Measurements from ENCODE around the gene NLGN2.

The NLGN2 gene

DNA sequence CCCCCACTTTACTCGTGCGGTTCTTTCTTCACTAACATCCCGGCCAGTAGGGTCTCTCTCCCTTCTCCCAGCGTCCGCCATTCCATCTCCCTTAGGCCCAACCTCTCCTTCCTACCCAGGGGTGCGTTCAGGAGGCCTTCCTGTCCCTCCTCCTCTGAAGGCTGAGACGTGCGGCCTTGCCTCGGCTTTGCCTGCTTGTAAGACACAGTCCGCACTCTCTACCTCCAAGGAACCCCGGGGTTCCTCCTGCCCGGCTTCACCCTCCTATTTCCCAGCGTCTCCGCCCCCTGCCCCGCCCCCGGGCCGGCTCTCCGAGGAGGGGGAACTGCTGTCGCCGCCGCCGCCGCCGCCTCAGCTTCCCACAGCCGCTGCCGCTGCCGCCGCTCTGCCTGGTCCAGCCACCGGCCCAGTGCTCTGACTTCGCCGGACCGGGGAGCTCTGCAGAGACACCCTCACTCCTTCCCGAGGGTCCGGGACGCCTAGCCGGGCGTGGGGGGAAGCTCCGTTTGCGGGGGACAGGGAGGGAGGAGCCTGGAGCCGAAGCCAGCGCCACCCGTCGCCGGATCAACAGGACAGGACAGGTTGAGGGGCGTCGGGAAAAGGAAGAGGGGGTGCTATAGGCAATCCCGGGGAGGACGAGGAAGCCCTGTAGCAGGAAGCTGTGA is 30.4 kb downstream of the NLGN2 start:
- DNase-seq (ENCODE audit: low spot score): no peak

DNA sequence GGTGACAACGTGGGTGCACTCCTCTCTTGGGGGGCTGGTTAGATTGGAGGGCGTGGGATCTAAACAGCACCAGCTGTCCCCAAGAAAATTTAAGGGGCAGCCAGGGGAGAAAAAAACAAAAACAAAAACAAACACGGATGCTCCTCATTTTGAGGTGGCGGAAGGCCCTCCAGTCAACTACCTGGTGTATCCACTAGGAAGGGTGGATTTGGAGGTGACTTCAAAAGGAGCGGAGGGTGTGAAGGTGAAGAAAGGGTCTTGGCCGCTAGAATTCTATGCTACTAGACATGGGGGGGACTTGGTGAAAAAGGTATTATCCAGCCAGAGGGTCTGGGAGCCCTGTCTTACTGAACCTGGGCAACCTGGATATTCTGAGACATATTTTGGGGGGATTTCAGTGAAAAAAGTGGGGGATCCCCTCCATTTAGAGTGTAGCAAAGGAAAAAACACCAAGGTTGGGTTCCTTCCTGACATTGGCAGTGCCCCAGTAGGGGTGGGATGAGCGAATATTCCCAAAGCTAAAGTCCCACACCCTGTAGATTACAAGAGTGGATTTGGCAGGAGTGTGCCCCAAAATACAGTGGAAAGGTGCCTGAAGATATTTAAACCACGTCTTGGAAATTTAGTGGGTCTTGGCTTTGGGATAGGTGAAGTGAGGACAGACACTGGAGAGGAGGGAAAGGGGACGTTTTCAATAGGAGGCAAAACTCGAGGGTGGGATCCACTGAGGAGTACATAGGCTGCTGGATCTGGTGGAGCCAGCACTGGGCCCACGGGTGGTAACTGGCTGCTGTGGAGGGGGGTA is 31.2 kb downstream of the NLGN2 start:
- no peak for DNase-seq (ENCODE audit: low spot score)

DNA sequence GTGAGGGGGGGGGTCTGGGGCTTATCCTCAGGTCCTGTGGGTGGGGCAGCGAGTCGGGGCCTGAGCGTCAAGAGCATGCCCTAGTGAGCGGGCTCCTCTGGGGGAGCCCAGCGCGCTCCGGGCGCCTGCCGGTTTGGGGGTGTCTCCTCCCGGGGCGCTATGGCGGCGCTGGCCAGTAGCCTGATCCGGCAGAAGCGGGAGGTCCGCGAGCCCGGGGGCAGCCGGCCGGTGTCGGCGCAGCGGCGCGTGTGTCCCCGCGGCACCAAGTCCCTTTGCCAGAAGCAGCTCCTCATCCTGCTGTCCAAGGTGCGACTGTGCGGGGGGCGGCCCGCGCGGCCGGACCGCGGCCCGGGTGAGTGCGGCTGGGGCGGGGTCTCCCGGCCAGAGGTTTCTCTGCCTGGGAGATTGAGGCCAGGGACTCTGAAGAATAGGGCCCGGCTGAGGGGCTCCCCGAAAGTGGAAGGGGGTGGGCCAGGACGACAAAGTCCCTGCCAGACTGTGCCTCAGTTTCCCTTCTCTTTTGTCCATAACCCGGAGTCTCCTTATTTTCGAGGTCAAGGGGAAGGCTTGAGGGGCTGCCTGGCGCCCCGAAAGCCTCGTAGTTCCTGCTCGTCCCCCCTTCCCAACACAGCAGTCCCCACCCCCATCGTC is 31.9 kb downstream of the NLGN2 start, which contains the start of gene FGF11:
FGF11 (plus strand) TSS at position 51 of the 651 bp plus-strand sequence; CDS start at position 160, 109 bp downstream.
- DNase-seq (ENCODE audit: low spot score): no peak

DNA sequence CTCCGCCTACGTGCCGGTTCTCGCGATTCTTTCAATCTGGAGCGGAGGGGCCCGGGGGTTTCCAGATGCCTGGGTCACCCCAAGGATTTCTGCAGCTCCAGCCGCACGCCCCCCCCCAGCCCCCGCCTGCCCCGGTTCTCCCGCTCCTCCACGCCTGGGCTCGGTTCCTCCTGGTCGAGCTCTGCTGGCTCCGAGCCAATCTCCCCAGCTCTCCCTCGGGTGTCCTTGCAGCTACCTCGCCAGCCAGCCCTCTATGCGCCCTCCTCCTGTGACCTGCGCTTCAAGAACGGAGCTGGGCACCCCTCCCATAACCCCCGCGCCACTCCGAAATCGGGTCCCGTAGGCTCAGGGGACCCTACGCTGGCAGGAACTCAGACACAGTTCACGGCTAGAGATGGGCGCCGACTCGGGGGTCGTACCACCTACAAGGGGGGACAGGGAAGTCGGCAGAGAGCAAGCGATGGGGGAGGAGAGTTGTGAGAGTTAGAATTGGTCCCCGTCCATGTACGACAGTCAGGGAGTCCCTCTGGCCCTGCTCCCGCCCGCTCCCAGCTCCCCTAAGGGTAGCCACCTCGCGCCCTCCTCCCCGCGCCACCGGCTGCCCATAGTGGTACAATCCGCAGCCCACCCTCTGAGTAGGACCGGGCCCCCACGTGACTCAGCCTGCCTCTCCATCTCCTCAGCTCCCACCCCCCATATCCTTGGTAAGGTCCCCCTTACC is 32.6 kb downstream of the NLGN2 start:
- peak; percentile 58 for DNase-seq (ENCODE audit: low spot score)

DNA sequence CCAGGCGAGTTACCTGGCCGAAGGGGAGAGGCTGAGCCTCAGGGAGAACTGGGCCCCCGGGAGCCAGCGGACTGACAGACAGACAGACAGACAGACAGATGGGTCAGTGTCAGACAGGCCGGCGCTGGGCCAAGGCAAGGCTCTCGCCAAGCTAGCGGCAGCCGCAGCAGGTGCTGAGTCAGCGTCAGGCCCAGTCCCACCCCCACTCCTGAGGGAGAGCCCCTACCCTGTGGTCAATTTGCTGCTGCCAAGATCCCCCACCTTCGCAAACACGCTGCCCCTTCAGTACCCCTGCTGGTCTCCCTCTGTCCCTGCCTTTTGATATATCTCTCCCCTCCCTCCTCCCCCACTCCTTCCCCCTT is 33.2 kb downstream of the NLGN2 start:
- DNase-seq (ENCODE audit: low spot score): peak; percentile 34

DNA sequence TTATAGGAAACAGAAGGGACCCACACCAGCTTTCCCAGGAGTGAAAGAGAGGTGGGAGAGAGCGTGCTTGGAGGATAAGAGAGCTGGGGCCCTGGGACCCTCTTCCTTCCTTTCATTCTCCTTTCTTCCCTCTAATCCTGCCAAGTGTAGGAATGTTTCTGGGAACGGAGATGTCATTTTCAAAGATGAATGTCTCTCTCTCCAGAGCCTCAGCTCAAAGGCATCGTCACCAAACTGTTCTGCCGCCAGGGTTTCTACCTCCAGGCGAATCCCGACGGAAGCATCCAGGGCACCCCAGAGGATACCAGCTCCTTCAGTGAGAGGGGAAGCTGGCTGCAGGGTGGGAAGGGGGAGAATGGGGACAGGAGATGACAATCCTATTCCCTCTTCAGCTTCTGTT is 33.6 kb downstream of the NLGN2 start:
- DNase-seq (ENCODE audit: low spot score): no peak

DNA sequence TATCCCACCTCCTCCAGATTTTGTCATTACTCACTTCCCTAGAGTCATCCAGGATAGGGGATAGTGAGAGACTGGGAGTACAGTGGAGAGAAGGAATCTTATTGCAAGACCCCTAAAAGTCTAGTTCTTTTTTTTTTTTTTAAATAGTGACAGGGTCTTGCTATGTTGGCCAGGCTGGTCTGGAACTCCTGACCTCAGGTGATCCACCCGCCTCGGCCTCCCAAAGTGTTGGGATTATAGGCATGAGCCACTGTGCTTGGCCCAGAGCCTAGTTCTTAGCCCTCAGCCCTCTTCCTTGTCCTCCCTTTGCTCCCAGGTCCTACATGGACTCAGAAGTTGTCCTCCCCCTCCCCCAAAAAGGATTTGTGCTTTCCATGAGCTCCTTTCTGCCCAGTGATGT is 34.5 kb downstream of the NLGN2 start:
- DNase-seq (ENCODE audit: low spot score): no peak

DNA sequence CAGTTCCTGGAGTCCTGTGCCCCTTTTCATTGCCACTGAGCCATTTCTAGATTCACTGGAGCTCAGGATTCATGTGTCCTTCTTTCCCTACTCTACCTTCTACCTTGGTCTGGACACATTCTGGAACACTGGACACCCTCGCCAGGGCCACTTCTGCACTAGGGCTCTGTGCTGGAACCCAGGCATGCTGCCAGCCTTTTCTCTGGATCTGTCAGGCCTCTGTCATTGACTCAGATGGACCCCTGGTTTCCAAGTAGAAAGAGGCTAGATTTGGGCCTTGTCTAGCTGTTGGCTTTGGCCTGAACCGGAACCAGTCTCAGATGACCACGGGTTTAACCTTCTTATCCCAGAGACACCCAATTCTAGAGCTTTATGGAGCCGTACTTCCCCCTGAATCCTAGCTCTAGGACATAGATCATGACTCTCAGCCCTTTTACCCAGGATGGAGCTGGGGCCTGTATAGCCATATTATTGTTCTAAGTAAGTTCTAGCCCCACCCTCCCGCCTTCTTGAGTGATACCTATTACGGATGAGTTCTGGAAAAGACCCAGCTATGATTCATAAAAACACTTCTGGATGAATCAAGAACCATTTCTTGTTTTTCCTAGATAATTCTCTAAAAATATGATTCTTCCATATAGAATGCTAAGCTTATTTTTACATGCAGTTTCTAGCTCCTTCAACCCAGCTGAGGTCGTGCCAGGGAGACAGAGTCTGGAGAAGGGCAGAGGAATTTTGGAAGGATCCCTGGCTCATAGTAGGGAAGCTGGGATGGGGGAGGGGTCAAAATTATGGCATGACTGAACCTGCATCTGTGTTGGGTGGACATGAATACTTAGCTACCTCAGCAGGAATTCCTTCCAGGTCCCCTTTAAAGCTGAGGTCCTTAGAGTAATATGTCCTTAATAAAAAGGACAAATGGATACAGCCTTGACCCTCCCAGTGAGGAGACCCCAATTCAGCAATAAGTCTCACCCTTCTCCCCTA is 36.1 kb downstream of the NLGN2 start:
- peak; percentile 62 for DNase-seq (ENCODE audit: low spot score)

DNA sequence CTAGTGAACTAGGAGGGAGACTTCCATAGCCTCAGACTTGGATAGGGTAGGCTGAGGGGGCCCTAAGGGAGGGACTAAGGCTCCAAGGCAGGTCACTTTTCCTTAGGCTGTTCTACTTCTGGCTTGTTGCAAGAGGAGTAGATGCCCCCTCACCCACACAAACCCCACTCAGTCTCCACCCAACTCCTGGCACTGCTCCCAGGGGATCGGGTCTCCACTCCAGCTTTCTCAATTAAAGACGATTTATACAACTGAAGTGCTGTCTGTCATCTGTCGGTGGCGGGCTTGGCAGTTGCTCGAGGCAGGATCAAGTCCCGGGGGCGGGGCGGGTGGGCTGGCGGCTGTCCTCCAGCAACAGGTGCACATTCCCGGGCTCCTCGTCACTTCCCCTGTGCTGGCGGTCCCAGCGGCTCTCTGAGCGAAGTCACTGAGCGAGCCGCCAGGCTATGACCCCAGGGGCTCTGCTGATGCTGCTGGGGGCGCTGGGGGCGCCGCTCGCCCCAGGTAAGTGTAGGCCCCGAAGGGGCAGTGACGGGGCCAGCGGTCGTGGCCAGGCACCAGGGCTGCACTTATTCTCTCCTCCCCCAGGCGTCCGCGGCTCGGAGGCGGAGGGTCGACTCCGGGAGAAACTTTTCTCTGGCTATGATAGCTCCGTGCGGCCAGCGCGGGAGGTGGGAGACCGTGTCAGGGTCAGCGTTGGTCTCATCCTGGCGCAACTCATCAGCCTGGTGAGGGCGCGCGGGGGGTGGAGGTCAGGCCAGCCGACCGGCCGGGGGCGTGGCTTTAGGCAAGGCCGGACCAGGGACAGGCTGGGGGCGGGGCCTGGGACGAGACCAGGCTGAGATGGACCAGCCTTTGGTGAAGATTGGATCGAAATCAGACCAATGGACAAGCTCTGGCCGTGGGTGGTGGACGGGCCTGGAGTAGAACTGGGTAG is 37.3 kb downstream of the NLGN2 start, which contains the start of gene CHRNB1:
CHRNB1 (plus strand) TSS at position 380 of the 937 bp plus-strand sequence; CDS start at position 447, 67 bp downstream.
- DNase-seq (ENCODE audit: low spot score): peak; percentile 77

DNA sequence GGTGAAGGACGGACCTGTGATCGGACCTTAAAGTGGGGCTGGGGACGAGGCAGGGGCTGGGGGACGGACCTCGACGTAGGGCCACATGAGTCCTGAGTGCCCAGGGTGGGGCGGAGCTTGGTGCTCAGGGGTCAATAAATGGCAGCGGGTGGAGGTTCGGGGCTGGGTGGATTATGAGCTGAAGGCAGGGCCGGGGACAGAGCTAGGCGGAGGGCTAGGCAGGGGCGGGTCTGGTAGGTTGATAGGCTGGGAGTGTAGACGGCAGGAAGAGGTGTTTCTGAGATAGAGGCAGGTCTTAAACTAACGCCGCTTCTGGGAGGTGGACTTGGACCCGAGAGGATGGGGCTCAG is 37.9 kb downstream of the NLGN2 start:
- DNase-seq (ENCODE audit: low spot score): no peak

DNA sequence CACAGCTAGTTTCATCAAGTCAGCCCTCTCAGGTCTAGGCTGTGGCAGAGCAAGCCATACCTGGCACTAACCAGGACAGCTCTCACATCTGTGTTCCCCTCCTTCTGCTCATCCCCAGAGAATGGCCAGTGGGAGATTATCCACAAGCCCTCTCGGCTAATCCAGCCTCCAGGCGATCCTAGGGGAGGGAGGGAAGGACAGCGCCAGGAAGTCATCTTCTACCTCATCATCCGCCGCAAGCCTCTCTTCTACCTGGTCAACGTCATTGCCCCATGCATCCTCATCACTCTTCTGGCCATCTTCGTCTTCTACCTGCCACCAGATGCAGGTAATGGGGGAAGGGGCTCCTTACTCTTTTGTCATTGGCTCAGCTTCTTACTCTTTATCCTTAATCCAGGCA is 40.8 kb downstream of the NLGN2 start:
- no peak for DNase-seq (ENCODE audit: low spot score)

DNA sequence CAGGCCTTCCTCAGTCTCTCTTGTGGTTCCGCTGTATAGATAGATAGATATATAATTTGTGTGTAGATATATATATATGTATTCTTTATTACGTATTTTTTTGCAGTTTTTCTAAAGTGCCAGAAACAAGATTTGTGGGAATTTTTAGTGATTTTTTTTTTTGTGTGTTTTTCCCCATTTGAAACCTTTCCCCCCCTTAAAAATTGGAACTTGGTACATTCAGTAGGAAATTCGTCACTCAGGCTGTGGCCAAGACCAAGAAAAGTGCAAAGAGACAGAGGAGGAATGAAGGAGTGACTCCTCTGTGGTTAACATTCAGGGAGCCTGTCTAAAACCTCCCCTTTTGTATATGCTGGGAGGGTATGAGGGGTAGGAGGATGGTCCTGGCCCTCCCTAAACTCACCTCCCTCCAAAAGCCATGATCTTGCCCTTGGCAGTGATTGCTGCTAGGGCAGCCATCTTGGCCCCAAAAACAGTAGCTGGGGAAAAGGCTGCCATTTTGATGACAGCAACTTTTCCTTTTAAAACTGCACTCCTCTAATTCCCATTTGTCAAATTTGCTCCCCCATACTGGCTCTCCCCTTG is 52.4 kb downstream of the NLGN2 start:
- DNase-seq (ENCODE audit: low spot score): no peak

DNA sequence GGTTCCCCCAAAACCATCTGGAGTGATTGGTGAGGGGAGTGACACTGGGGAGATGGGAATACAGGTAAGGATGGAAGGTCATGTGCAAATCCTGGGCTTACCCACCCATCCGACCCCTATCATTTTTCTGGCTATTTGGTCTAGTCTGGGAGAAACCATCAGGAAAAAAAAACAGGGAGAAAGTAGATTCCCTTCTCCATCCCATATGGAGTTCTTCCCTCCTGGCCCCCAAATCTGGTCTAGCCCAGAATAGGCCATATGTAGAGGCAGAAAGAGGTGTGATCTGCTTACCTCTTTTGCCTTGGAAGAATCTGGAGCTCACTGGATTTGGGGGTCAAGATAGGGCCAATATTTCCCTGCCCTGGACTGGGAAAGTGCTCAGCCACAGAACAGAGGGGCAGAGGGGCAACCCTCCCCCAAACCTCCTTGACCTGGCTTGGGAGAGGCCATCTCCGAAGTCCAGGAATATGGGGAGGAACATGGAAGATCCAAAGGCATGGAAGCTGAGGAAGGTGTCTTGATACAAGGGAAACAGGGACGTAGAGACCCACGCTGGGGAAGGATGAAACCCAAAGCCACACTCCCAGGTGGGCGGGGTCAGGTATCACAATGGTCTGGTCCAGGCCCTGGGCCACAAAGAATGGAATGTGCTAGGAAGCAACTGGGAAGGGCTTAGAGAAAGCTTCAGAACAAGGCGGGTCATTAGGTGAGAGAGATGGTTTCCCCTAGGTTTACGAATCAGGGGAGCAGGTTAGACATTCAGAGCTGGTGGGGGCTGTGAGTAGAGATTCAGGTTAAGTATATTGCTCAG is 53.4 kb downstream of the NLGN2 start:
- no peak for DNase-seq (ENCODE audit: low spot score)

DNA sequence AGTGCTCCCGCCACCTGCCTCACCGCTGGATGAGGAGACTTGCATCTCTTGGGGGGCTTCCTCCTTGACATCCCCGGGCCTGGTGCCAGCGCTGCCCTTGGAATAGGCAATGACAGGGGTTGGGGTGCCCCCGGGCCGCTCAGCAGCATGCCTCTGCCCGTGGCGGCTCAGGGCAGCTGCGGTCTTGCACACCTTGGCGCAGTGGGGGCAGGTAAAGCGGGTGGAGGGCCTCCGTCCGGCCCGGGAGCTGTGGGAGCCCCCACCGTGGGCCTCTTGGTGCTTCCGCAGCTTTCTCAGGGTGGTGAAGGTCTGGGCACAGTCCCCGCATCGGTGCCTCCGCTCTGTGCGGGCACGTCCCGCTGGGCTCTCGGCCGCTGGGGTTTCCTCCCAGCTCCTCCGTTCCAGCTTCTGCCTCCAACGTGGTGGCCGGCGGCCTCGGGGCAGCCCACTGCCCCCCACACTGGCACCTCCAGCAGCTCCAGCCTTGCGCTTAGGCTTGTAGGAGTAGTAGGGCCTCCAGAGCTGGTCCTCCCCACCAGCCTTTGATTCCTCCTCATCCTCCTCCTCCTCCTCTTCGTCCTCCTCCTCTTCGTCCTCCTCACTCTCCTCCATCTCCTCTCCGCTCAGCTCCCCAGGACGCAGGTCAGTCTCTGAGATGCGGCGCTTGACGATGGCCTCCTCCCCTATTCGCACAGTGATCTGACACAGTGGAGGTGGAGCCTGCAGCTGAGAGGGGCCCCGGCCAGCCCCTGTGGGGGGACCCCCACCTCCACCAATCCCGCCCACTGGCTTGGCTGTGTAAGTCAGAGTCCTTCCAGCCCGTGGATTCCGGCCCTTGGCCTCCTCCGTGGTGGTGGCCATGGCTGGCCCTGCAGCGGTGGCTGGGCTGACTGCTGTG is 55.1 kb downstream of the NLGN2 start:
- no peak for DNase-seq (ENCODE audit: low spot score)

DNA sequence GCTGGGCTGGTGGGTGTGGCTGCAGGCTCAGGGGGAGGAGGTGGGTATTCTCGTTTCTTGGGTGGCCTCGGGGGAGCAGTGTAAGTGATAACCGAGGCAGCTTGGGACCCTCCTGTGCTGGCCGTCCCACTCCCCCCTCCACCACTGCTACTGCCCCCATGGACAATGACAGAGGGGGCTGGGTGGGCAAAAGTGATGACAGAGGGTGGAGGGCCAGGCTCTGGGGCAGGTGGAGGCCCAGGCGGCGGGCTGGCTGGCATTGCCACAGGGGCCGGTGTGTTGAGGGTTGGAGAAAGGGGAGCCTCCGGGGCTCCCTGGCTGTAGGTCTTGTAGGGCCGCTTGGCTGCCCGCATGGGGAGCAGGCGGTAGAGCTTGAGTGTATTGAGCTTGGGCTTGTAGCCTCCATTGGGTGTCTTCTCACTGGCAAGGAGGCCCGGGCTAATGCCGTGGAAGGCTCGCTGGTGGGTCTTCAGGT is 55.8 kb downstream of the NLGN2 start:
- no peak for DNase-seq (ENCODE audit: low spot score)

DNA sequence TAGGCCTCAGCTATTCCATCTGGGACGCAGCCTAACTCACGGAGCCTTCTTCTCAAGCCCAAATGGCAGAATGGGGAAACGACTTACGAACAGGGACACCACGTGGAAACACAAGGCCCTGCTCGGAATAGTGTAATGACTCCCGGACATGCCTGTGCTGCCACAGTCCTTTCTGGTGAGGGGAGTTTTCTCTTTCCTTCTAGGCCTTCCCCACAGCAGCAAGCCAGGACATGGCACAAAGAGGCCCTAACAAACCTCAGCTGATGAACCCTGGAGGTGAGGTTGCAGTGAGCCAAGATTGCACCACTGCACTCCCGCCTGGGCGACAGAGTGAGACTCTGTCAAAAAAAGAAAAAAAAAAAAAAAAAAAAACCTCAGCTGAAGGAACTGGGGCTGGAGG is 56.4 kb downstream of the NLGN2 start:
- DNase-seq (ENCODE audit: low spot score): no peak

DNA sequence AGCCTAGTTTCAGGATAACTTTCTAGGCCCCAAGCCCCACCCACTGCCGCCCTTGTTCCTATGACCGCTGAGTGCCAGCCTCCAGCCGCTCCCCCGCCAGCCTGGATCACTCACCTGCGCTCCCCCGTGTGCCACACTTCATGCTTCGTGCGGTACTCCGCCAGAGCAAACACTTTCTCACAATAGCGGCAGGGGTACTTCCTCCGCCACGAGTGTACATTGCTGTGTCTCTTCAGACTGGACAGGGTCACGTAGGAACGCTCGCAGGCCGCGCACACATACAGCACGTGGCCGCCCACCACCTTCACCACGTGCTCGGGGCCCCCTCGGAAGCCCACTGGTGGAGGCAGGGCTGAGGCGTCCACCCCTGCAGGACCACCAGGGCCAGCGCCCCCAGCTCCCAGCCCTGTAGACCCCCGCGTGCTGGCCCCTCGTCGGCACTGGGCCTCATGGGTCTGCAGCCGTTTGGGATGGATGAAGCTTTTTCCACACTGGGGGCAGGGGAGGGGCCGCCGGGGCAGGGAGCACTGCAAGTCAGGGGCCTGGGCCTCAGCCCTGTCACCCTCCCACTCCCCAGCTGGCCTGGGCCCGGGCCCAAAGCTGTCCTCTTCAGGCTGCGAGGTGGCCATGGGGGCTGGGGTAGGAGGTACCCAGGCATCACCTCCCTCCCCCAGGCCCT is 58.1 kb downstream of the NLGN2 start:
- DNase-seq (ENCODE audit: low spot score): no peak
